Epithelial cell of proximal tubule (primary cell): Measurements from ENCODE around the gene EXOC6. TPM values are rescaled to one million over a fixed set of nuclear protein-coding genes. Genes with fewer than 3 reads are reported as not detected.

ENCODE experiments used
- DNase-seq: peaks from one replicate; pipeline ENCODE4 v3.0.0-alpha.2; 2011; ENCODE audit warnings: low read depth
- H3K4me3 ChIP-seq: 2 replicates; pipeline ENCODE4 v1.5.1; 2011; ENCODE audit warnings: low read depth, mild to moderate bottlenecking, low read length
- total RNA-seq: library from RNA; depleted of rRNA; stranded (reverse); fragments of >200 nt; gene quantifications from 2 replicates; pipeline ENCODE4 v1.2.3, GENCODE V29; 2015
- TF ChIP-seq, protein P1 (sequence below): conservative IDR thresholded peaks from 2 replicates; pipeline ENCODE4 v1.5.1; 2012; ENCODE audit warnings: low read depth, mild to moderate bottlenecking, low read length

Gene EXOC6
- total RNA-seq, 1 donor from 2014 or later = 12.1 TPM

DNA sequence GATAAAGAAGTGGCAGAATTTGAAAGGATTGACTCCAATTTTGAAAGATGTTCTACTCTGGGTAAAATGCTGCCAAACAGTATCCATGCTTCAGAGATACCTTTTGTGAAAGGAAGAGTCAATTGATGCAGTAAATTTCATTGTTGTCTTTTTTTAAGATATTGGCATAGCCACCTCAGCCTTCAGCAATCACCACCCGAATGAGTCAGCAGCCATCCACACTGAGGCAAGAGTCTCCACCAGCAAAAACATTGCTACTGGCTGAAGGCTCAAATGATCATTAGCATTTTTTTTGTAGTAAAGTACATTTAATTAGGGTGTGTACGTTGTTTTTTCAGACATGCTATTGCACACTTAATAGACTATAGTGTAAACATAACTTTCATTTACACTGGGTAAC, 180.6 kb downstream of the EXOC6 start:
- TF ChIP-seq, protein P1, sequence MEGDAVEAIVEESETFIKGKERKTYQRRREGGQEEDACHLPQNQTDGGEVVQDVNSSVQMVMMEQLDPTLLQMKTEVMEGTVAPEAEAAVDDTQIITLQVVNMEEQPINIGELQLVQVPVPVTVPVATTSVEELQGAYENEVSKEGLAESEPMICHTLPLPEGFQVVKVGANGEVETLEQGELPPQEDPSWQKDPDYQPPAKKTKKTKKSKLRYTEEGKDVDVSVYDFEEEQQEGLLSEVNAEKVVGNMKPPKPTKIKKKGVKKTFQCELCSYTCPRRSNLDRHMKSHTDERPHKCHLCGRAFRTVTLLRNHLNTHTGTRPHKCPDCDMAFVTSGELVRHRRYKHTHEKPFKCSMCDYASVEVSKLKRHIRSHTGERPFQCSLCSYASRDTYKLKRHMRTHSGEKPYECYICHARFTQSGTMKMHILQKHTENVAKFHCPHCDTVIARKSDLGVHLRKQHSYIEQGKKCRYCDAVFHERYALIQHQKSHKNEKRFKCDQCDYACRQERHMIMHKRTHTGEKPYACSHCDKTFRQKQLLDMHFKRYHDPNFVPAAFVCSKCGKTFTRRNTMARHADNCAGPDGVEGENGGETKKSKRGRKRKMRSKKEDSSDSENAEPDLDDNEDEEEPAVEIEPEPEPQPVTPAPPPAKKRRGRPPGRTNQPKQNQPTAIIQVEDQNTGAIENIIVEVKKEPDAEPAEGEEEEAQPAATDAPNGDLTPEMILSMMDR = no peak
- no peak for DNase-seq
- no peak overlapping the region for H3K4me3 ChIP-seq

DNA sequence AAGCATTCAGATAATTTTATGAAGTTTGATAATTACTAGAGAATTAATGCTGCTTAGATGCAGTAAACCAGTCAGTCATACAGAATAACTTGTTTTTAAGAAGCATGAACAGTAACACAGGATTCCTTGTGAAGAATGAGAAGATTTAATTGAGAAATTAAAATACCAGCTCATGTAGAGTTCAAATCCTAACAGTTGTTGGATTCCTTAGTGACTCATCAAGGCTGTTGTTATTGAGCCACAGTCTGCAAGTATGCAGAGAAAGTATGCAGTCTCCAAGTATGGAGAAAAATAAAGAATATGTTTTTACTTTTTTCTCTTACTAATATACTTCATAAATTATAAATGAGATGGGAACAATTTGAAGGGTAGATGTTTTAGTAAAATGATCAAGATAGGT, 182.1 kb downstream of the EXOC6 start:
- DNase-seq = peak; percentile 32
- TF ChIP-seq, protein P1 = no peak
- H3K4me3 ChIP-seq = no peak overlapping the region

DNA sequence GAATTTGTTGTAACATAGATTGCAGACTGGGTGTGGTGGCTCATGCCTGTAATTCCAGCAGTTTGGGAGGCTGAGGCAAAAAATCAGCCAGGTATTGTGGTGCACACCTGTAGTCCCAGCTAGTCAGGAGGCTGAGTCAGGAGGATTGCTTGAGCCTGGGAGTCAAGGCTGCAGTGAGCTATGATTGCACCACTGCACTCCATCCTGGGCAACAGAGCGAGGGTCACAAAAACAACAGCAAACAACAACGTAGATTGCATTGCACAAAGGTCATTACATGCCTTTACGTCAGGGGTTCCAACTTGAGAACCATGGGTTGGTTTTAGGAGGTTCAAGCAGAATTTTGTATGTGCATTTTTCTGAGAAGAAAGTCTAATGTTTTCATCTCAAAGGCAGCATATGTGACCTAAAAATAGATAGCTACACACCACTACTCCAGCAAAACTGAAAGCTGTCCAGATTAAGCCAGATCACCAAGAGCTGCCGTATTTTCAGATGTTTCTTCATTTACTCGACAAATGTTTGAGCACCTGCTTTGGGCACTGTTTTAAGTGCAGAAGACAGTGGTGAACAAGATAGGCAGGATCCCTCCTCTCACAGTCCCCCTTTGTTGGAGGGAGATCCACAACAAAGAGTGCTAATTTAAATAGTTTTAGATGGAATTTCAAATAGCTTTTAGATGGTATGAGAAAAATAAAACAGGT, 183.9 kb downstream of the EXOC6 start:
- H3K4me3 ChIP-seq = no peak overlapping the region
- no peak for DNase-seq
- TF ChIP-seq, protein P1 = no peak

DNA sequence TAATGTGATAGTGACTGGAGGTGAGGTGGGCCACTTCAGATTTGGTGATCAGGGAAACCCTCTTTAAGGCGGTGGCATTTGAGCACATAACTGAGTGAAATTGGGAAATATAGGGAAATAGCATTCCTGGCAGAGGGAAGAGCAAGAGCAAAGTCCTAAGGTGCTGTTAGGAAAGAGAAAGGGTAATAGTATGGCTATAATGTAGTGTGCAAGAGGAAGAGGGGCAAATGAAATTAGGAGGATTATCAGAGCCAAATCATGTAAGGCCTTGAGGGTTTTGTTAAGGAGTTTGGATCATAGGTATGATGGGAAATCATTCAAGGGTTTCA, 184.5 kb downstream of the EXOC6 start:
- TF ChIP-seq, protein P1 = no peak

DNA sequence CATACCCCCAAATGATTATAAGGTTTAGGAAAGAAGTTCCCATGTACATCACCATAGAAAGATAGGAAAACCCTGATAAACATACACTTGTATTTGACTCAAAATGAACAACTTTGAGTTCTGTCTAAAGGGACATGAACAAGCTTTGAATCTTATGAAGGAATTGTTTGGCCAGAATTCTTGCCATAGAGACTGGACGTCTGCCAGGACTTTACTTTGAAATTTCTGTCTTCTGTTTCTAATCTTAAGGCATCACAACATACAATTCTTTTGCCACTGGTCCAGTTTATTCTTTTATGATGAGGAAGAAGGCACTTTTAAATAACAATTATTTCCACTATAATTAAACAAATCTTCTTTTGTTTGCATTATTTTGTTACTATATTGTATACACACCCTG, 186.1 kb downstream of the EXOC6 start:
- no peak for DNase-seq
- H3K4me3 ChIP-seq = no peak overlapping the region
- TF ChIP-seq, protein P1 = no peak

More for the DNA sequence above, 184.5 kb downstream of the EXOC6 start:
- H3K4me3 ChIP-seq = no peak overlapping the region
- DNase-seq = no peak

DNA sequence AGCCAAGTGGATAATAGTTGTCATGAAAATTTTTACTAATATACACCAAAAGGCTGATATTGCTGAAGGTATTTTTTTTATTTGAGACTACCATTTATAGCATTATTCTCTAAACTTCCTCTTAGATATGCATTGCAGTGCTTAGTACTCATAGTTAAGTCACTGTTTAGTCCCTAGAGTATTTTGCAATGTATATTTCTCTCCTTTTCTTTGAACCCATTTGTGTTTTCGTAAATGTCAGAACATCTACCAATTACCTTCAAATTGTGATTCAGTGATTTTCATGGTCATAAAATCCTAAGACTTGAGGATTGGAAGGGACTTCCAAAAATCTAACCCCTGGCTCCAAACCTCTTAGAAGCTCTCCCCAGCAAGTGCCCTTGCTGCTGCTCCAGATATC, 190.8 kb downstream of the EXOC6 start:
- H3K4me3 ChIP-seq = no peak overlapping the region
- TF ChIP-seq, protein P1 = no peak
- no peak for DNase-seq

DNA sequence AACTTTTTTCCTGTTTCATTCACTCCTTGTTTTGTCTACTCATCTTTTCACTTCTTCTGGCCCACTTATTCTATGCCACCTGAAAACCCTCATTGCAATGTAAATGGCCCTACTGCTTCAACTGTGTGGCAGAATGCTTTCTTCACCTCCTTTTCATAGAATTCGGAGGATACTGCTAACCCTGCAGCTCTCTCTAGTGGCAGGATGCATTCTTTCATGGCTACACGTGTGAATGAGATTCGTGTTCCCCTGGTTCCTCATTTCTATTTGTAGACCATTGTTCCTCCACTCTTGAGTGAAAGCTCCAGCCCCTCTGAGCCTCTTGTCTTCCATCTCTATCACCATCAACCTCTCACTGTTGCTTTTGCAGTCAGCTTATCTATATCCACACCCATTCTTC, 191.4 kb downstream of the EXOC6 start:
- TF ChIP-seq, protein P1 = peak; percentile 74
- no peak overlapping the region for H3K4me3 ChIP-seq
- DNase-seq = no peak
